Epithelial cell of proximal tubule (primary cell): ENCODE results near the gene NUP210L. TPM values are rescaled to one million over a fixed set of nuclear protein-coding genes. Genes with fewer than 3 reads are reported as not detected.
A peak's percentile ranks its signal among the peaks of the same experiment; 100 is the strongest.

Experiments used
- DNase-seq: peaks from one replicate; pipeline ENCODE4 v3.0.0-alpha.2; 2011; ENCODE audit warnings: low read depth
- H3K4me3 ChIP-seq: 2 replicates; pipeline ENCODE4 v1.5.1; 2011; ENCODE audit warnings: low read depth, mild to moderate bottlenecking, low read length
- total RNA-seq: library from RNA; depleted of rRNA; stranded (reverse); fragments of >200 nt; gene quantifications from 2 replicates; pipeline ENCODE4 v1.2.3, GENCODE V29; 2015
- TF ChIP-seq, protein P1 (sequence below): conservative IDR thresholded peaks from 2 replicates; pipeline ENCODE4 v1.5.1; 2012; ENCODE audit warnings: low read depth, mild to moderate bottlenecking, low read length

NUP210L gene
- total RNA-seq, 1 donor from 2014 or later, result not detected

DNA sequence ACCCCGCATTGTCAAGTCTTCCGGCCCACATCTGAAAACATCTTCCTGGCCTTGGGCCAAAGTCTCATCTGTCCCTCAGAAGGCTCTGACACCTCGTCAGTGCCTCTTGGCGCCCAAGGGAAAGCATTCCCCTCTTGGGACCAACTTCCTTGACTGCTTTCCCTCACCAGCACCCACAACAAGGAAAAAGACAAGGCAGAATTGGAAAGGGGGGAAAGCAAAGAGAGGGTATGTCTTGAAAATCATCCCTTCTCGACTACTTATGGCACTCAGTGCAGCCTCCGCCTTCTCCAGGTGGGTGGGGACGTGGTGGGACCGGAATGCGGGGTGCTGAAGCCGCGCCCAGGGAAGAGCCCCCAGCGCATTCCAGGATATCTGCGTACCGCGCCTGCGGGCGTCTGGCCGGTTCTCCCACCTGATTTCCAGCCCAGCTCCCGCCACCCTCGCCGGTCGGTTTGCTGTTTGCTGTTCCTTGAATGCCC is 191.0 kb downstream of the NUP210L start:
- H3K4me3 ChIP-seq, result peak overlapping the region; percentile 69
- TF ChIP-seq, protein P1, sequence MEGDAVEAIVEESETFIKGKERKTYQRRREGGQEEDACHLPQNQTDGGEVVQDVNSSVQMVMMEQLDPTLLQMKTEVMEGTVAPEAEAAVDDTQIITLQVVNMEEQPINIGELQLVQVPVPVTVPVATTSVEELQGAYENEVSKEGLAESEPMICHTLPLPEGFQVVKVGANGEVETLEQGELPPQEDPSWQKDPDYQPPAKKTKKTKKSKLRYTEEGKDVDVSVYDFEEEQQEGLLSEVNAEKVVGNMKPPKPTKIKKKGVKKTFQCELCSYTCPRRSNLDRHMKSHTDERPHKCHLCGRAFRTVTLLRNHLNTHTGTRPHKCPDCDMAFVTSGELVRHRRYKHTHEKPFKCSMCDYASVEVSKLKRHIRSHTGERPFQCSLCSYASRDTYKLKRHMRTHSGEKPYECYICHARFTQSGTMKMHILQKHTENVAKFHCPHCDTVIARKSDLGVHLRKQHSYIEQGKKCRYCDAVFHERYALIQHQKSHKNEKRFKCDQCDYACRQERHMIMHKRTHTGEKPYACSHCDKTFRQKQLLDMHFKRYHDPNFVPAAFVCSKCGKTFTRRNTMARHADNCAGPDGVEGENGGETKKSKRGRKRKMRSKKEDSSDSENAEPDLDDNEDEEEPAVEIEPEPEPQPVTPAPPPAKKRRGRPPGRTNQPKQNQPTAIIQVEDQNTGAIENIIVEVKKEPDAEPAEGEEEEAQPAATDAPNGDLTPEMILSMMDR, result no peak
- DNase-seq, result no peak

DNA sequence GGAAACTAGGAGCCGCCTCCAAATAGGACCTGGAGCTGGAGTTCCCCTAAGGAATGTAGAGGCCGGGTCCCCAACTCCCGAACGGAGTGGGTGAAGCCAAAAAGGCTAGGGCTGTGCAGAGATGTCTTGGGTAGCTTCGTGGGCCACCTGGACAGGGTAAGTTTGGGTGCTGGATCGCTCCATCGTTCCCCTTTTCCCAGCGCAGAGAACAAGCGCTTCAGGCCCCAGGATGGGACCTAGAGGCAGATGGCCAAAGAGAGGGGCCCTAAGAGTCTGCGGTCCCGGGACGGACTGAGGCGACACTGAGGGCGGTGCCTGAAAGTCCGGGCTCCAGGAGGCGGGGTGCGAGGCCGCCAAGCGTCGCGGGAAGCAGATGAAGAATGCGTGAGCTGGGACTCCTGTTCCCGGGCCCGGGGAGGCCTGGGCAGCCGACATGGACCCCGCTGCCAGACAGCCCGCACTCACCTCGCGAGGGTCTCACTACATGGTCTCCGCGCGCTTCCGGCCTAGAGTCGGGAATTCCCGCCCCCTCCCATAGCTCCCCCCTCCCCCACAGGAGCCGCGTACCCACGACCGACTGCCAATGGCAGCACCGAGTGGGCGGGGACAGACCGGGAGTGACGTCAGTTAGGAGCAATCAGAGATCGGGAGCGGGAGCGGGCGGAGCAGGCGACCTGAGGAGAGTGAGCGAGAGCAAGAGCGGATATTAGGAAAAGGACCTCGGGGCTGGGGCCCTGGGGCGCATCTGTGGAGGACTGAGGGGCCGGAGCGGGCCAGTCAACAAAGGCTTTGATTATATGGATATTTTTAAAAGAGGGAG is 191.6 kb downstream of the NUP210L start, which contains the start of gene SLC39A1:
SLC39A1 (minus strand) TSS at position 508 of the 820 bp plus-strand sequence. CDS start 822 bp downstream, outside the sequence.
- TF ChIP-seq, protein P1, result no peak
- no peak for DNase-seq
- peak within 1 kb of the TSS; percentile 69 for H3K4me3 ChIP-seq

DNA sequence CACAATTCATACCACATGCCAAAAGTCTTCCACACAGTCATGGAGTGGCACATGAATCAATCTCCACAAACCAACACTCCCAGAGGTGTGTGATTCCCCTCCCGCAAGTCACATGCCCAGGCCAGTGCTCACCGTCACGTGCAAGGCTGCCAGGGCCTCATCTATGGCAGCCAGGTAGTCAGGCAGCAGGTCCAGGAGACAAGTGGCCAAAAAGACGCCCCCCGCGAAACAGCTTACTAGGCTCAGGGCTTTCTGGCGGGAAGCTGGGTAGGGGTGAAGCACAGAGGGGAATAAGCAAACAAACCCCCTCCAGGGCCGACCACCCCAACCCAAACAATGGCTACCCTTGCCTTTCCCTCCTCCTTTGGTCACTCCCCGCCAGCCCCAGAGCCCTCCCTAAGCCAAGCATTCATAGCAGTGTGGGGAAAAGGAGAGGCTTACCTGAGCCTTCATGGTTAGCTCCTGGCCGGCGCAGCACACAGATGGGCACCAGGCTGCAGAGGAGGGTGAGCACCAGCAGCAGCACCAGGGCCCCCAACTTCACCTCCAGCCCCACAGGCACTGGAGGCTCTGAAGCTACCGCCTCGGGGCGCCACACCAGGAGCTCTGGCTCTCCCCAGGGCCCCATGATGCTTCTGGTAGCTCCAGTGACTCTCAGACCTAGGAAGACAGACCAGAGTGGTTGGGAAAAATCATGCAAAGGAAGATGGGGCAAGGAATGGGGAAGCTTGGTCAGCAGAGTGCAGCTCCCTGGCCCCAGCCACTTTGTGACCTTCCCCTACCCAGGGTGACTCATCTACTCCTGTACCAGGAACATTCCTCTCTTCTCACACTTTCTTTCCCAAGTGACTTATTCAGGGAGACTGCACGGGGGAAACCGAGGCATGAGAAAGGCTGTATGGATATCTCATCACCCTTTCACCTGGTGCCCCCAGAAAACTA is 192.5 kb downstream of the NUP210L start:
- DNase-seq, result no peak
- peak overlapping the region; percentile 69 for H3K4me3 ChIP-seq
- TF ChIP-seq, protein P1, result no peak

DNA sequence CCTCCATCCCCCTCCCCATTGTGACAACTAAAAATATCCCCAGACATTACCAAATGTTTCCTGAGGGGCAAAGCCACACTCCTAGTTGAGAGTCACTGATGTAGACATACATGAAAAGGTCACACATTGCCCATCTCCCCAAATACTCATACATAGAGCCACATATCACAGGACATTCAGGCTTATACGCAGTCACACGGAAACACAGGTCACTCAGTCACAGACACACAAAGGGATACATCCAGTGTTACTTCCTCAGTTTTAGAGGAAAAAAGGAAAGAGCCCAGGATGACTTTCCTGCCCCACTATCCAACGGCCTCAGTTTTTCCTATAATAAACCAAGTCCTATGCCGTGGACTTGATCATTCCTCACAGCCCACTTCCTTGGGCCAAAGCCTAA is 193.5 kb downstream of the NUP210L start:
- TF ChIP-seq, protein P1, result no peak
- H3K4me3 ChIP-seq, result peak overlapping the region; percentile 69

DNA sequence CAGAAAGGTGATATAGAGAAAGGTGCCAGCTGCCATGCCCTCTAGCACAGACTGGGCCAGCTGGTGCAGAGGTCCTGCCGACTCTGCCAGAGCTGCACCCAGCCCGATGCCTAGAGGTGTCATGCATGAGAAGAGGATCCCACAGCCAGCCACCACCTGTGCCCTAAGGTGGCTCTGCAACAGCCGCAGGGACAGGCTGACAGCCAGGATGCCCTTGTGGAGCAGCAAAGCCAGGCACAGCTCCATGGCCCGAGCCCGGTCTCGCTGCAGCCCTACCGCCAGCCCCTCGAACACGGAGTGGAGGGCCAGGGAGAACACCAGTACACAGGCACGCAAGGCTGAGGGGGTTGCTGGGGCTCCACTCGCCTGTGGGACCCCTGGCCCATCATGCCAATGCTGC is 194.7 kb downstream of the NUP210L start:
- TF ChIP-seq, protein P1, result no peak
- no peak overlapping the region for H3K4me3 ChIP-seq
- DNase-seq, result no peak

More for the DNA sequence above, 193.5 kb downstream of the NUP210L start:
- no peak for DNase-seq

DNA sequence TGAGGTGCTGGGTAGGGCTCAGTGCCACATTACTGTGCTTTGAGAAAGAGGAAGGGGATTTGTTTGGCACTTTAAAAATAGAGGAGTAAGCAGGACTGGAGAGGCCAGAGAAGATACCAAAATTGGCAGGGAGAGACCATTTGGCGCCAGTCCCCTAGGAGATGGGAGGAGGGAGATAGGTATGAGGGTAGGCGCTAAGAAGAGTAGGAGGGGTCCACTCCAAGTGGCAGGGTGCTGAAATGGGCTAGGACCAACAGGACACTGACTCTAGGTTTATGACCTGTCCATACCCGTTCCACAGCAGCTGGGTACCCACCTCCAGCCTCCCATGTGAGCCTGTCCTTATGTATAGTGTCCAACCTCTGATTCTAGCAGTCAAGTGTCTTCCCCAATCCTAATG is 195.4 kb downstream of the NUP210L start:
- DNase-seq, result no peak
- TF ChIP-seq, protein P1, result no peak
- no peak overlapping the region for H3K4me3 ChIP-seq
